ENCODE measurements around the gene CABP2.

- TF ChIP-seq, protein P1, sequence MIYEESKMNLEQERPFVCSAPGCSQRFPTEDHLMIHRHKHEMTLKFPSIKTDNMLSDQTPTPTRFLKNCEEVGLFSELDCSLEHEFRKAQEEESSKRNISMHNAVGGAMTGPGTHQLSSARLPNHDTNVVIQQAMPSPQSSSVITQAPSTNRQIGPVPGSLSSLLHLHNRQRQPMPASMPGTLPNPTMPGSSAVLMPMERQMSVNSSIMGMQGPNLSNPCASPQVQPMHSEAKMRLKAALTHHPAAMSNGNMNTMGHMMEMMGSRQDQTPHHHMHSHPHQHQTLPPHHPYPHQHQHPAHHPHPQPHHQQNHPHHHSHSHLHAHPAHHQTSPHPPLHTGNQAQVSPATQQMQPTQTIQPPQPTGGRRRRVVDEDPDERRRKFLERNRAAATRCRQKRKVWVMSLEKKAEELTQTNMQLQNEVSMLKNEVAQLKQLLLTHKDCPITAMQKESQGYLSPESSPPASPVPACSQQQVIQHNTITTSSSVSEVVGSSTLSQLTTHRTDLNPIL (CRISPR knock-in tag; IDR thresholded peaks at IDR 0.05; ENCODE audit: low read depth): no peak
- TF ChIP-seq ZNF70 (CRISPR knock-in tag; IDR thresholded peaks at IDR 0.05) (no peak), BACH2 (CRISPR knock-in tag; IDR thresholded peaks at IDR 0.05; ENCODE audit: borderline replicate concordance) (no peak), PATZ1 (CRISPR knock-in tag; IDR thresholded peaks at IDR 0.05; ENCODE audit: borderline replicate concordance) (no peak), ARNTL (CRISPR knock-in tag; IDR thresholded peaks at IDR 0.05; ENCODE audit: borderline replicate concordance, low read depth) (no peak), ZC3H10 (CRISPR knock-in tag; IDR thresholded peaks at IDR 0.05) (no peak), ZNF8 (CRISPR knock-in tag; IDR thresholded peaks at IDR 0.05) (no peak), ZNF565 (CRISPR knock-in tag; conservative IDR thresholded peaks at IDR 0.05; ENCODE audit: low read depth) (no peak), ZFP30 (CRISPR knock-in tag; IDR thresholded peaks at IDR 0.05) (no peak), TOX (CRISPR knock-in tag; IDR thresholded peaks at IDR 0.05; ENCODE audit: borderline replicate concordance) (no peak), PPARA (CRISPR knock-in tag; IDR thresholded peaks at IDR 0.05; ENCODE audit: borderline replicate concordance) (no peak)
- TF ChIP-seq, protein P2, sequence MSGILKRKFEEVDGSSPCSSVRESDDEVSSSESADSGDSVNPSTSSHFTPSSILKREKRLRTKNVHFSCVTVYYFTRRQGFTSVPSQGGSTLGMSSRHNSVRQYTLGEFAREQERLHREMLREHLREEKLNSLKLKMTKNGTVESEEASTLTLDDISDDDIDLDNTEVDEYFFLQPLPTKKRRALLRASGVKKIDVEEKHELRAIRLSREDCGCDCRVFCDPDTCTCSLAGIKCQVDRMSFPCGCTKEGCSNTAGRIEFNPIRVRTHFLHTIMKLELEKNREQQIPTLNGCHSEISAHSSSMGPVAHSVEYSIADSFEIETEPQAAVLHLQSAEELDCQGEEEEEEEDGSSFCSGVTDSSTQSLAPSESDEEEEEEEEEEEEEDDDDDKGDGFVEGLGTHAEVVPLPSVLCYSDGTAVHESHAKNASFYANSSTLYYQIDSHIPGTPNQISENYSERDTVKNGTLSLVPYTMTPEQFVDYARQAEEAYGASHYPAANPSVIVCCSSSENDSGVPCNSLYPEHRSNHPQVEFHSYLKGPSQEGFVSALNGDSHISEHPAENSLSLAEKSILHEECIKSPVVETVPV (CRISPR knock-in tag; IDR thresholded peaks at IDR 0.05): no peak
- TF ChIP-seq, protein P3, sequence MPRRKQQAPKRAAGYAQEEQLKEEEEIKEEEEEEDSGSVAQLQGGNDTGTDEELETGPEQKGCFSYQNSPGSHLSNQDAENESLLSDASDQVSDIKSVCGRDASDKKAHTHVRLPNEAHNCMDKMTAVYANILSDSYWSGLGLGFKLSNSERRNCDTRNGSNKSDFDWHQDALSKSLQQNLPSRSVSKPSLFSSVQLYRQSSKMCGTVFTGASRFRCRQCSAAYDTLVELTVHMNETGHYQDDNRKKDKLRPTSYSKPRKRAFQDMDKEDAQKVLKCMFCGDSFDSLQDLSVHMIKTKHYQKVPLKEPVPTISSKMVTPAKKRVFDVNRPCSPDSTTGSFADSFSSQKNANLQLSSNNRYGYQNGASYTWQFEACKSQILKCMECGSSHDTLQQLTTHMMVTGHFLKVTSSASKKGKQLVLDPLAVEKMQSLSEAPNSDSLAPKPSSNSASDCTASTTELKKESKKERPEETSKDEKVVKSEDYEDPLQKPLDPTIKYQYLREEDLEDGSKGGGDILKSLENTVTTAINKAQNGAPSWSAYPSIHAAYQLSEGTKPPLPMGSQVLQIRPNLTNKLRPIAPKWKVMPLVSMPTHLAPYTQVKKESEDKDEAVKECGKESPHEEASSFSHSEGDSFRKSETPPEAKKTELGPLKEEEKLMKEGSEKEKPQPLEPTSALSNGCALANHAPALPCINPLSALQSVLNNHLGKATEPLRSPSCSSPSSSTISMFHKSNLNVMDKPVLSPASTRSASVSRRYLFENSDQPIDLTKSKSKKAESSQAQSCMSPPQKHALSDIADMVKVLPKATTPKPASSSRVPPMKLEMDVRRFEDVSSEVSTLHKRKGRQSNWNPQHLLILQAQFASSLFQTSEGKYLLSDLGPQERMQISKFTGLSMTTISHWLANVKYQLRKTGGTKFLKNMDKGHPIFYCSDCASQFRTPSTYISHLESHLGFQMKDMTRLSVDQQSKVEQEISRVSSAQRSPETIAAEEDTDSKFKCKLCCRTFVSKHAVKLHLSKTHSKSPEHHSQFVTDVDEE (CRISPR knock-in tag; IDR thresholded peaks at IDR 0.05): no peak
These were observed 5.1 kb upstream of the CABP2 start for GRCh38 chr11:67528376-67528775.
